HEK293T (cell line): ENCODE data around the gene SPRR1A.

Experiments used
- ELF4 ChIP-seq: fragments of 450-650 bp; IDR thresholded peaks from 2 replicates; pipeline ENCODE4 v1.6.1; 2017; ENCODE audit warnings: antibody characterized with exemption
- FOXA1 ChIP-seq: fragments of 450-650 bp; IDR thresholded peaks from 2 replicates; pipeline ENCODE4 v1.6.1; 2016; ENCODE audit warnings: mild to moderate bottlenecking
- TARDBP ChIP-seq: fragments of 450-650 bp; IDR thresholded peaks from 2 replicates; pipeline ENCODE4 v1.6.1; 2016
- ZNF384 ChIP-seq: fragments of 450-650 bp; IDR thresholded peaks from 2 replicates; pipeline ENCODE4 v1.6.1; 2016

DNA sequence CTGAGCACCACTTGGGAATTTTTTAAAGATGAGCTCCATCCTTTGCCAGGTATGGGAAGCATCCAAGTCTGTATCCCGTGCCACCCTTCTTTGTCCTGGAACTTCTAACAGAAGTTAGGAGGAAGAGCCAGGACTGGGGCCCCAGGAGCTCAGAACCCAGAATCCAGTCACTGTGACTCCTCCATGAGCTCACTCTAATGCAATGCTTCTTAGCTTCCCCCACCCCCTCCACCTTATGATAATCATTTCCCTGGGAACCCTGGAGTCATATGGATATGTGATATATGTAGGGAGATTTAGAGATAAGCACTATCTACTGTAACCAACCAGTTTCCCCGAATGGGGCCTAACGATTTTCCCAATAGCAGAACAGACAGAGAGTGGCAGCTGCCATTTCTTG is 37.6 kb upstream of the SPRR1A start:
- TF ChIP-seq ELF4 (no peak), ZNF384 (no peak), FOXA1 (no peak), TARDBP (no peak)
